Mucosa of descending colon (tissue), 3 donors: ENCODE measurements around the gene TTC39B. TPM values are rescaled to one million over a fixed set of nuclear protein-coding genes. Genes with fewer than 3 reads are reported as not detected.

Experiments used
- ATAC-seq: fragments of 200-7000 bp; cut with Tn5 transposase; one replicate; pipeline ENCODE4 v1.9.1; 2020; ENCODE audit warnings: mild to moderate bottlenecking, moderate library complexity
- DNase-seq, 3 donors: peaks; one replicate each; pipeline ENCODE4 v3.0.0-alpha.2; 2020
- H3K36me3 ChIP-seq: fragments of 200-600 bp; one replicate; pipeline ENCODE4 v1.8.0; 2021; ENCODE audit warnings: low read depth, mild to moderate bottlenecking
- H3K4me1 ChIP-seq: fragments of 200-600 bp; one replicate; pipeline ENCODE4 v1.8.0; 2021; ENCODE audit warnings: low read depth, mild to moderate bottlenecking
- H3K4me3 ChIP-seq: fragments of 200-600 bp; one replicate; pipeline ENCODE4 v1.8.0; 2021; ENCODE audit warnings: mild to moderate bottlenecking
- H3K9me3 ChIP-seq: fragments of 200-600 bp; one replicate; pipeline ENCODE4 v1.8.0; 2021; ENCODE audit warnings: mild to moderate bottlenecking
- CTCF ChIP-seq: fragments of 200-600 bp; IDR thresholded peaks from one replicate; pipeline ENCODE4 v1.8.0; 2022; ENCODE audit warnings: antibody characterized with exemption, mild to moderate bottlenecking
- intact Hi-C, 2 donors: fragments of 100-400 bp; cut with DNase I in 1 of 2; cut with micrococcal nuclease in 1 of 2; formaldehyde crosslinking; loops; one replicate each; pipeline versions ENCODE4 v1.11.0 to v1.11.1; 2022; cut with DNase I, micrococcal nuclease
- total RNA-seq, 3 donors: library from RNA; stranded (reverse); fragmentation: NEBNext Ultra II Directional in 2 of 3; extraction: Animal tissue kit (Norgen Biotek cat#: 25700) in 2 of 3; gene quantifications; one replicate each; pipeline versions ENCODE4 v1.2.1 to v1.2.4, GENCODE V29; 2021 to 2023
- donor health status: DM: no; HTN: no; CAD: no; lungs with moderate emphysema.
- donor health status: DM: no; HTN: no; CAD: no.
- donor health status: DM: no; HTN: yes; CAD: no.

TTC39B gene
- total RNA-seq, 3 donors from 2014 or later, result 36.9 to 48.0 (median 43.8) TPM

- no peaks in the 10 kb centered on the region for H3K9me3 ChIP-seq
- intact Hi-C loops, result no loop called here
- no peak for DNase-seq
- H3K4me3 ChIP-seq, result no peak overlapping the region
- ATAC-seq, result no peak
- H3K4me1 ChIP-seq, result no peaks in the 10 kb centered on the region
- no peak for TF ChIP-seq CTCF
- no peaks in the 10 kb centered on the region for H3K36me3 ChIP-seq
Observed at GRCh38 chr9:15205632-15206420, 101.2 kb downstream of the TTC39B start.

GRCh38 chr9:15203581-15203980, 103.4 kb downstream of the TTC39B start:
- no peak for TF ChIP-seq CTCF
- intact Hi-C loops, result no loop called here
- DNase-seq (no peak), ATAC-seq (no peak)
- Histone ChIP-seq H3K4me3 (no peak overlapping the region), H3K4me1 (no peaks in the 10 kb centered on the region), H3K36me3 (no peaks in the 10 kb centered on the region), H3K9me3 (no peaks in the 10 kb centered on the region)

- no peak for TF ChIP-seq CTCF
- intact Hi-C loops, result no loop called here
- H3K4me3 ChIP-seq, result no peak overlapping the region
- no peaks in the 10 kb centered on the region for H3K4me1 ChIP-seq
- no peaks in the 10 kb centered on the region for H3K9me3 ChIP-seq
- ATAC-seq, result no peak
- DNase-seq, result no peak
- no peaks in the 10 kb centered on the region for H3K36me3 ChIP-seq
Observed at GRCh38 chr9:15200111-15200510, 106.9 kb downstream of the TTC39B start.

GRCh38 chr9:15192856-15193255, 114.2 kb downstream of the TTC39B start:
- Histone ChIP-seq H3K4me1 (no peaks in the 10 kb centered on the region), H3K9me3 (no peaks in the 10 kb centered on the region), H3K36me3 (no peaks in the 10 kb centered on the region), H3K4me3 (no peak overlapping the region)
- ATAC-seq (no peak), DNase-seq (no peak)
- no peak for TF ChIP-seq CTCF
- intact Hi-C loops, result no loop called here

- intact Hi-C loops, result no loop called here
- no peak for TF ChIP-seq CTCF
- H3K4me1 ChIP-seq, result no peaks in the 10 kb centered on the region
- no peaks in the 10 kb centered on the region for H3K36me3 ChIP-seq
- H3K9me3 ChIP-seq, result no peaks in the 10 kb centered on the region
- no peak for DNase-seq
- ATAC-seq, result no peak
- no peak overlapping the region for H3K4me3 ChIP-seq
Observed at GRCh38 chr9:15191378-15191777, 115.6 kb downstream of the TTC39B start.
